Globus pallidus (tissue), 1 donor: Measurements from ENCODE around the gene ZNF700.
"Not testable (repeated sequence)": the region's sequence is repeated elsewhere in the genome, so short reads cannot be mapped to it uniquely, and the experiment has no call there.

Experiments
- DNase-seq: peaks from one replicate; pipeline ENCODE4 v3.0.0-alpha.2; 2015; ENCODE audit warnings: low spot score

The ZNF700 gene

GRCh38 chr19:11989112-11989456 lies 64.2 kb downstream of the ZNF700 start:
- no peak for DNase-seq

DNA sequence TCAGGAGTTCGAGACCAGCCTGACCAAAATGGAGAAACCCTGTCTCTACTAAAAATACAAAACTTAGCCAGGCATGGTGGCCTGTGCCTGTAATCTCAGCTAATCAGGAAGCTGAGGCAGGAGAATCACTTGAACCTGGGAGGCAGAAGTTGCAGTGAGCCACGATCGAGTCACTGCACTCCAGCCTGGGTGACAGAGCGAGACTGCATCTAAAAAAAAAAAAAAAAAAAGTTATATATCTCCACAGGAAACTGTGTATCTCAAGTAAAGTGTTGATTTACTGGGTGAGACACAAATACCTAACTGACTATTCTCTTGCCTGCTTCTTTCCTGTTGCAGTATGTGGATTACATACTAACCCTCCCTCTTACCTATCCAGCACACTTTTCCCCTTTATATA lies 67.0 kb downstream of the ZNF700 start:
- DNase-seq, result not testable (repeated sequence)

GRCh38 chr19:11995174-11995573 lies 70.3 kb downstream of the ZNF700 start:
- no peak for DNase-seq
